ENCODE data around the gene ZNF23. TPM values are rescaled to one million over a fixed set of nuclear protein-coding genes. Genes with fewer than 3 reads are reported as not detected.

The ZNF23 gene
- total RNA-seq, result 3.9 TPM

DNA sequence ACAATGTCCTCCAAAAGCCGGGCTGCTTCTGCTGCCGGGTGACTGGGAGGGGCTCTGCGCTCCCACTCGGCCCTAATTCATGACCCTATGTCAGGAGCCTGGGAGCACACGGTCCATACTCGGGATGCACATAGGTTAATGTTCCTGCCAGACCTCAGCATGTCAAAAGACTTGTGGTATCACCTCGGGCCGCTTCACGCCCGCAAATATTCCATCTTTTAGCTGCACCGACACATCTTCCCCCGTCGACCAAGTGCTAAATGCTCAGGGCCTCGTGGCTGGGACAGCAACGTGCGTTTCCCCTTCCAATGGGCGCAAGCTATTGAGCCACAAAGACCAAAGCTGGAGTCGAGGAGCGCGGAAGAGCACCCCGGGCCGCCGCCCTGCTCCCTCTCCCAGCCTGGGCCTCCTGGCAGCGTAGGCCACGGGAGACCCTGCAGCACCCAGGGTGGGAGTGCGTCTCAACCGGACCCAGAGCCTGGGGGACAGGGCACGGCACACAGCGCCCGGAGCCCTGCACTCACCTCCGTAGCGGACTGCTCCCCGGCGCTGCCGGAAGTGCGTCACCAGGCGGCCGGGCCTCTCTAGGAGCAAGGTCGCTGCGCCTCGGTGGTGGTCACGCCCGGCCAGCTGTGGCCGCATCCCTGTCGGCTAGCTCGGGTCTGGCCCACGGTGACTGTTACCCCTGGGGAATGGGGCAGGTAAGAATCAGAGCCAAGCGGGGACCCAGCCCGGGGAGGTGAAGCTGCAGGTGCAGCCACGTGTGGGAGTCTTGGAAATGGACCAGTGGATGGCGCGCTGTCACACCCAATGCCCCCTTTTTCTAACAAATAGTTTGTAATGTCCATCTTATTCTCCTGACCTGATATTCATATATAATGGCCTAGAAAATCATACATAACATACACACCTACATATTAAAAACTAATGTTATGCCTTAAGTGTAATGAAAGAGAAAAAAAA lies at the start of gene ZNF23:
Gene ZNF23, minus strand, starts transcription at position 562 of the 963 bp plus-strand sequence. CDS start 5,451 bp downstream, outside the sequence.
- ATAC-seq, result peak; percentile 99

DNA sequence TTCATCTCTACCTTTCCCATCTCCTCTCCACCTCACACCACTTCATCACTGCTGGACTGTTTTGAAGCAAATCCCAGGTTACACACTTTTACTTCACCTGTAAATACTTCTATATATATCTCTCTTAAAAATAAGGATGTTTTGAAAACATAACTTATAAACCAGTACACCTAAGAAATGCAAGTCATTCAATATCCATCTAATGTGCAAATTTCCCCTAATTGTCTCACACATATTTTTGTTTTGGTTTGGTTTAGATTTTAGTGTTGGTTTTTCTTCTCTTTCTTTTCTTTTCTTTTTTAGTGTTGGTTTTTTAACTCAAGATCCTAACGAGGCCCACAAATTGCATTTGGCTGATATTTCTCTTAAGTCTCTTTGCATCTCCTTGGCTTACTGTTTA lies 45.0 kb upstream of the ZNF23 start:
- ATAC-seq, result no peak

DNA sequence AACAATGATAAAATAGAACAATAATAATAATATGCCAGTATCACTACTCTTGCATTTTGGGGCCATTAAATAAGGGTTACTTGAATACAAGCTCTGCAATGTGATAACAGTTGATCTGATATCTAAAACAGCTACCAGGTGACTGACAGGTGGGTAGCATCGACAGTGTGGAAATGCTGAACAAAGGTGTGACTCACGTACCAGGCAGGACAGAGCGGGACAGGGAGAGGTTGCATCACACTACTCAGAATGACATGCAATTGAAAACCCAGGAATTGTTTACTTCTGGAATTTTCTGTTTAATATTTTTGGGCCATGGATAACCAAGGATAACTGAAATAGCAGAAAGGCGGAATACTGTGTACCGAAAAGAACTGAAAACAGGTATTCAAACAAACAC lies 42.9 kb upstream of the ZNF23 start:
- ATAC-seq, result peak; percentile 70

DNA sequence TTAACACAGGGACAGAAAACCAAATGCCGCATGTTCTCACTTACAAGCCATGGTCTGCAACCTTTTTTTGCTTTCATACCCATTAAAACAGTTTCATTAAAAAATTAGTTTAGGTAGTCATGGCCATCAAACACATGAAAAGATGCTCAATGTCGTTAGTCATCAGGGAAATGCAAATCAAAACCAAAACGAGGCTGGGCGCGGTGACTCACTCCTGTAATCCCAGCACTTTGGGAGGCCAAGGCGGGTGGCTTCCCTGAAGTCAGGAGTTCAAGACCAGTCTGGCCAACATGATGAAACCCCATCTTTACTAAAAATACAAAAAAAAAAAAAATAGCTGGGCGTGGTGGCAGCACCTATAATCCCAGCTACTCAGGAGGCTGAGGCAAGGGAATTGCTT lies 42.0 kb upstream of the ZNF23 start:
- peak; percentile 31 for ATAC-seq

DNA sequence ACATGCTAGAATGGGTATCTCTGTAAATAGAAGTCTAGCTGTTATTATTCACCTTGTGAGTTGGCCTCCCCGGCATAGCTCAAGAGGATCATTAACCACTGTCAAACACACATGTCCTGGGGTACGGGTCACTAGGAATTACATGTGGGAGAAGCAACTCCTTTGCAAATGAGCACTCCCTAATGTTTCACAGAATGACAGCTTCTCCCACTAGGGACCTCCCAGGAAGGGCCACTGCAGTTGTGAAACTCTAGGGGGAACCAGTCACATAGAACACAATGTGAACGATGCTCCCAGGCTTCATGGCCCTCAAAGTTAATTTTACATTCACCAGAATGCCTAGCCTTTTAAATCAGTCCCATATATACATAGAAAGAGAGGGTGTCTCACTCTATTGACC lies 39.5 kb upstream of the ZNF23 start:
- no peak for ATAC-seq

DNA sequence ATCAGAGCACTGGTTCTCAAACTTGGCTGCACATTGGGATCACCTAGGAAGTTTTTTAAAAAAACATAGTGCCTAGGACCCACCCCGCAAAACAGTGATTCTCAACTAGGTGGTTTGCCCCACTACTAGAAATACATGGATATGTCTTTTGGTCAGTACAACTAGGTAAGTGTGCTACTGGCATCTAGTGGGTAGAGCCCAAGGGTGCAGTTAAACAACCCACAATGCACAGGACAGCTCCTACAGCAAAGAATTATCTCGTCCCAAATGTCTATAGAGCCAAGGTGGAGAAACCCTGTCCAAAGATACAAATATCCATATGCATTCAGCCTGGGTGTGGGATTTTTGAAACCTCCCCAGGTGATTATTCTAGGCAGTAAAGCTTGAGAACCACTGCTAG lies 38.9 kb upstream of the ZNF23 start:
- no peak for ATAC-seq

DNA sequence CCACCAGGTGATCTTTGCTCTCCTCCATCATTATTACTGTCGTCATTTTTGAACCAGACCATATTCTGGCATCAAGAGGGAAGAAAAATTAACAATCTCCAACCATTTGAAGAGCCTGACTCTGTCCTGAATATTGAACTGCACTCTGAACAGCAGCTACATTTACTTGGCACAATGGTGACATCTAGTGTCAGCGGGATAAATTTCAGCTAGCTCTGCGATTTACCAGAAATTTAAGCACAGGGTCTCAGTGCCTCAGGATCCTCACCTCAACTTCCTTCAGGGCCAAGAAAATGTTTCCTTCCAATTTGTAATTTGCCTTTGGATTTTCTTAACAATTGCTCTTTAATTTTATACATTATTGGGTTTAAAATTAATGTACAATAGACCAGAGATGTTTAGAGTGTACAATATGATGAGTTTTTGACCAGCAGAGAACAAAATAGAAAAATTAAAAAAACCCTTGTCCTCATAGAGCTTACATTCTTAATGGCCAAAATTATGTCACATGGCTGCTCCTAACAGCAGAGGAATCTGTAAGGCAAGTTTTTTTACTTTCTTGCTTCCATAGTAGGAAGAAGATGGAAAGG lies 37.8 kb upstream of the ZNF23 start:
- ATAC-seq, result peak; percentile 68

DNA sequence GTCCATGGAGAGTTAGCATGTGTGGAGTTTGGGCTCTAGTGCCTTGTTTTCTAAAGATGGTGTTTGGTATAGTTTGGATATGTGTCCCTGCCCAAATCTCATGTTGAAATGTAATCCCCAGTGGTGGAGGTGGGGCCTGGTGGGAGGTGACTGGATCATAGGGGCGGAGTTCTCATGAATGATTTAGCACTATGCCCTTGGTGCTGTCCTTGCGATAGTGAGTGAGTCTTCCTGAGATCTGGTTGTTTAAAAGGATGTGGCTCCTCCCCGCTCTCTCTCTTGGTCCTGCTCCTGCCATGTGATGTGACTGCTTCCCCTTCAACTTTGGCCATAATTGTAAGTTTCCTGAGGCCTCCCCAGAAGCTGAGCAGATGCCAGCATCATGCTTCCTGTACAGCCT lies 36.0 kb upstream of the ZNF23 start:
- ATAC-seq, result no peak

DNA sequence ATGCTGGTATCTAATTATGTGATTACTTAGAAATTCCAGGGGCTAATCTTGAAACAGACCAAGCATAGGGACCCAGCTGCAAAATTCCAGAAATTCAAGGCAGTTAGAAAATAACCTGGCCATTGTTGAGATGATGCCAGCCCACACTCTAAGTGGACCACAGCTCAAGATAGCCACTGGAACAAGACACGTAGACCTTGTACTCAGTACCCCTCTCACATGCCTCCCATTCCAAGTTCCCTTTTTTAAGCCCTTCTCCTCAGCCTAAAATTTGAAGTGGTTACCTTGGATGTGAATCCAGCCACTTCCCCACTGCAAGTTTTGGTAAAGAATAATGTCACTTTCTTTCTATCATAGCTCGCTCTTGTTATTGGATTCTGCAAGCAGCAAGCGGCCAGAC lies 31.2 kb upstream of the ZNF23 start:
- no peak for ATAC-seq

DNA sequence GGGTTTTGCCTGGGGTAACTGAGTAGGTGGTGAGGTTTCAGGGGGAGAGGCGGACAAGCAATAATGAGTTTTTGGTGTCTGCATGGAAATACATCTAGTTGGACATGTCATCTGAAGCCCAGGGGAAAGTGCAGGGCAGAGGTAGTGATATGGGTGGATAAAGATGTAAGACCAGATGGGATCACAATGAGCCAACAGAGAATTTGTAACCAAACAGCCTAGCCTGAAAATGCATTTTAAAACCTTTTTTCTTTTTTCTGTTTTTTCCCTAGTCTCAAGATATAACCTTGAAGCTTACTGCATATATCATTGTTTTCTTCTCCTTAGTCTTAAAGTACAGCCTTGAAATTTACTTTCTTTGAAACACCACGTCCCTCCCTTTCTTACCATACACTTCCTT lies 30.7 kb upstream of the ZNF23 start:
- no peak for ATAC-seq

DNA sequence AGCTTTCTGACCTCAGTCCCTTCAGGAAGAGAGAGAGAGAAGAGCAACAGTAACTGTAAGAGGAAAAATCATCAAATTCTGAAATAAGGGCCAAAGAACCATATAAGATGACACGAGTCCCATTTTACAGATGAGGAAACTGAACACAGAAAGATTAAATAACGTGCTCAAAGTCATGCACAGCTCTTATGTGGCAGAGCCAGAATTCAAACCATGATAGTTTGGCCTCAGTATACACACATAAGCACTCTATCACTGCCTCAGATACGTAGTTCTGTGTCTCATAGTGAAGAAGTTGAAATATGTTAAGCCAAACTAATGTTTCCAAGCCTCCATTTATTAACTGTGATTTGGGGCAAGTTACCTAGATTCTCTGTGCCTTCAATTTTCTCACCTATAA lies 29.0 kb upstream of the ZNF23 start:
- no peak for ATAC-seq

DNA sequence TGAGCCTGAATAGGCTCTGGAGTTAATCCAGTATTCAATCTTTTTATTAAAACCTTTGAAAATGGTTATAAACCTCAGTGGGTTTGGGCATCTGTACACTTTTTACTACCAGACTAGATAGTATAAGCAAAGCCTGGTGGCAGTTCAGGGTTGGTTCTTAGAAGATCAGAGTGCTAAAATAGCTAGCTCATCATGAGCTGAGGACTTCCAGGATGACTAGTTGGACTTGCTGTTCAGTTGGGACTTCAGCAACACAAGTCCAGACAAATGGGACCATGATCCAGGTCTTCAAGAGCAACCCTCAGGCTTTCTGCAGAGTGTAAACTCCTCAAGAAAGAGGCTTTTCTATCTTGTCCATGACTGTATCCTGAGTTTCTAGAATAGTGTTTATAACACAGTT lies 28.3 kb upstream of the ZNF23 start:
- no peak for ATAC-seq

DNA sequence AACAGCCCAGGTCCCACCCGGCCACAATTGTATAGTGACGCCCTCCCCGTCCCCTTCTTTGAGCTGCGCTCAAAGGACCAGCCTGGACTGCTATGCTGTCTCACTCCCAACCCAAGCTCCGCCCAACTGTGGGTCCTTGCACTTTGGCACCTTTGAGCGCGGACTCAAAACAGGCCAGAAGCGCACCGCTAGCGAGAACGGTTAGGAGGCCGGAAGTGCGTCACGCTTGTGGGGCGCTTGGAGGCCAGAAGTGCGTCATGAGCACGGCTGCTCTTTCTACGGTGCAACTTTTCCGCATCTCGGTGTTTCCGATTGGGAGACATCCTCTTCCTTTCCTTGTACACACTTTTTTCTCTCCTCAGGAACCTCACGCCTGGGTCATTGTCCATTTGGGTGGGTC lies 27.1 kb upstream of the ZNF23 start, which contains the start of gene ZNF19:
Gene ZNF19, minus strand, starts transcription at position 203 of the 400 bp plus-strand sequence. CDS start 7,210 bp downstream, outside the sequence.
- ATAC-seq, result no peak

DNA sequence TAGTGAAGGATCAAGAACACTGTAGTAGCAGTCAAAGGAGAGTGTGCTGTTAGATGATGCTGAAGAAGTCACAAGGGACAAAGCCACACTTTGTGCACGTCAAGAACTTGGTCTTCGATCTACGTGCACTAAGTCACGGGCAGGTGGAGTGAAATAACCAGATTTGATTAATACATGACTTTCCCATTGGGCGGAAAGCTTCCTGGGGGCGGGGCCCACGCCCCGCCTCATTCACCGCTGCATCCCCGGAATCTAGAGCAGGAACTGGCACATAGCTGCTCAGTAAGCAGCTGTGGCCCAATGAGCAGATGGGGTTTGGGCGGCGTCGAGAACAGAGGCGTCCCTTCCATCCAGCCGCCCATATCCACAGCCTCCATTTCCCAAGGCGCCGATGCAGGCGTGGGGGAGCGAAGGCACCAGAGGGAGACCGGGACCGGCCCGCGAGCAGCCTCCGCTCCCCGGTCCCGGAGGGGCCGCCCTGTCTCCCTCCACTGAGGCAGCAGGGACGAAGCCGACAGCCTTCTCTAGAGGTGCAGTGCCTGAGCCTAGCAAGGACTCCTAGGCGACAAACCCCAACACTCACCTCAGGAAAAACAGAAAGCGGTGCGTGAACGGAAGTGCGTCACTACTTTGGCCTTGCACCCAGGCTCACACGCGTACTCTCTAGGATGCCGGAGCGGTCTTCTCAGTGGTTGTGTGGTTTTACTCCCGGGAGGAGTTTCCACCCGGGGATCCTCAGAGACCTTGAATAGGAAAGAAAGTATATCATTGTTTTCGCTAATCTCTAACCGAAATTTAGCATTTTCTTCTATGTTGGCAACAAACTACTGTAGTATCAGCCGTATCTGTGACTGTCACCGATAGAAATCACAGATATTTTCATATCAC lies 22.2 kb upstream of the ZNF23 start:
- peak; percentile 97 for ATAC-seq

DNA sequence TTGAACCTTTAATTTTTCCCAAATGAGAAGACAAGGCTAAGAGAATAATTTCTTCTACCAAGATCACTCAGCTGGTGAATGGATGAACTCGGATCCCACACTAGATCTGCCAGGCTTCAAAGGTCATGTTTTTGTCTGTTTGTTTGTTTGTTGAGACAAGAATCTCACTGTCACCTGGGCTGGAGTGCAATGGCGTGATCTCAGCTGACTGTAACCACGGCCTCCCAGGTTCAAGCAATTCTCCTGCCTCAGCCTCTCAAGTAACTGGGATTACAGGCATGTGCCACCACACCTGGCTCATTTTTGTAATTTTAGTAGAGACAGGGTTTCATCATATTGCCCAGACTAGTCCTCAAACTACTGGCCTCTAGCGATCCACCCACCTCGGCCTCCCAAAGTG lies 20.5 kb upstream of the ZNF23 start:
- no peak for ATAC-seq

DNA sequence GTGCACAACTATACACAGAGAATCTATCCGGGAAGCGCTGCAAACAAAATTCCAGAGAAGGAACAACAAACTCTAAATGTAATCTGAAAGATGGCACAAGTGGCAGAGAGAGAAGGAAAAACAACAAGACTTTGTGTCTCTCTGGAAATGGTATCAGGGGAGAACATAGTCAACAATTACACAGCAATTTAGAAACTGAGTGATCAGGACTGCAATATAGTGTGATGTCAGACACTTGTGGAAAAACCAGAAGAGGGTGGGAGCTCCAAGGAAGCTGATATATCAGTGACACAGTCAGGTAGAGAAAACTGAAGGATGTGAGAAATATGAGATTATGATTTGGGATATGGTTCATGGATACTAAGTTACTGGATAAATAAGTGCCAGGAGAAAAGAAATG lies 18.9 kb upstream of the ZNF23 start:
- ATAC-seq, result no peak

DNA sequence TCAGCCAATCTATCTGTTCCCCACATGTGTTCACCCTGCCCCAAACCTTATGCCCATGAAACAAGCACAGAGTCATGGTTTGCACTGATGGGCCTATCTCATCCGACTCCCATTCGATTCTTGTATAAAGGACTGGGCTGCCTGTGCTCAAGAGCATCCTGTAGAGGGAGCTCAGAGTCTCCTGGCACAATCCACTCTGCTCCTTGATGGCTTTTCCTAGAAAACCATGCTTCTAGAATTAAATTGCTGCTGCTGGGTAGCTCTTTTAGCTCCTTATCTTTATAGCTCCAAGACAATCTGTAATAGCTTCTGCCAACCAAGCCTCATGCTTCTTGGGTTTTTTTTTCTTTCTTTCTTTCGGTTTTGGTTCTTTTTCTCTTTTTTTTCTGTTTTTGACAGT lies 17.4 kb upstream of the ZNF23 start:
- ATAC-seq, result peak; percentile 19

DNA sequence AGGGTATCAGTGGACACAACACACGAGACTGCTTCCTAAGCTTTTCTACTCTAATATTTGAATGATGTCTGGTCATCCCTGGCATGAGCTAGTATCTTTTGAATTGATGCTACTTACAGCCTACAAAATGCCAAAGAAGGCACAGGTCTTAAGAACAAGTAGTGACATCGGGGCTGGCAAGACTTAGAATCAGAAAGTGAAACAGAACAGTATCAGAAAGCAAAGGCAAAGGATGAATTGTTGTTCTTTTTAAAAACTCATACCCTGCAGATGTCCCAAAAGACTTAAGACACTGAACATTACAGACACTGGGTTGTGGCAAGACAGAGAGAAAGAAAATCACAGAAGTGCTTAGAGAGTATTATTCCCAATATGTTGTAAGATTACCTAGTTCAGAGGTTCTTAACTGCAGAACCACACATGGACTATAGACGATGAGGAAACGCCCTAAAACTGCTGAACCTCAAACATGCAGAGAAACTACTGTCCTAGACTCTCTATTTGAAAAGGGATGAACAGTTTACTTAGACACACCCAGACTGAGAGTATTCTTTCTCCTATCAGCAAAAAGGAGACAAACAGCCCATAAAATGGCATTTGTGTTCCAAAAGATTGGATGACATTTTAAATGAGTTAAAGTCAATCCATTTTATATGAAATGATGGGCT lies 14.5 kb upstream of the ZNF23 start:
- no peak for ATAC-seq

DNA sequence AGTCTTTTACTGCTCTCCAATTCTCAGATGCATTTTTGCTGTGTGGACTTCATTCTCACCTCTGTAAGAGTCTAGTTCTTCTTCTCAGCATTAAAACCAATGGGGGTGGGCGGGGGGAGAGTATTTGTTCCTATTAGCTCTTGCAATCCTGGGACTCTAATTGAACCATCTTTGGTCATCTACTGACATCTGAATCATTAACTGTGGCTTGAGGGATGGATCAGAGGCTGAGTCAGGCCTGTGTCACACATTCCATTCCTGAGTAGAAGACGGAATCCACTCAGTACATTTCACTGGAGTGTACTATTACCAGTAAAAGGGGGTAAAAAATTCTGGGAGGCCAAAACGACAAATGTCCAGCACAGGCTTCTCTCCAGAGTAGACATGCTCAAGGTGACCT lies 12.8 kb upstream of the ZNF23 start:
- ATAC-seq, result peak; percentile 68

DNA sequence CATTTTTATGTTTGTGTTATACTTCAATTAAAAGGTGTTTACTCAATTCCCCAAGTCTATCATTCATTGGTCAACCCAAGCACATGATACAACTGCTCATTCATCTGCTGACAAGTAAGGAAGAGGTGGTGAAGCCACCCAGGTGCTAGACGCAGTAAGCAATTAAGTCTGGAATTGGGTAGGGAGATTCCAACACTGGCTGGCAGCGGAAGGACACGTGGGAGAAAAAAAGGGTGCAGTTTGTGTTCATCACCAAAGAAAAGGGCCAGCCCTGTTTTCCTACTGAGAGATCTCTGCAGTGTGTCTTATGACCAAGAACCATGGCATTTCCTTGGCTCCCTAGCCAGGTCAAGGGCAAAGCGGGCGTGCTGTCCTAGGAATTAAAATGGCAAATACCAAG lies 11.8 kb upstream of the ZNF23 start:
- no peak for ATAC-seq

DNA sequence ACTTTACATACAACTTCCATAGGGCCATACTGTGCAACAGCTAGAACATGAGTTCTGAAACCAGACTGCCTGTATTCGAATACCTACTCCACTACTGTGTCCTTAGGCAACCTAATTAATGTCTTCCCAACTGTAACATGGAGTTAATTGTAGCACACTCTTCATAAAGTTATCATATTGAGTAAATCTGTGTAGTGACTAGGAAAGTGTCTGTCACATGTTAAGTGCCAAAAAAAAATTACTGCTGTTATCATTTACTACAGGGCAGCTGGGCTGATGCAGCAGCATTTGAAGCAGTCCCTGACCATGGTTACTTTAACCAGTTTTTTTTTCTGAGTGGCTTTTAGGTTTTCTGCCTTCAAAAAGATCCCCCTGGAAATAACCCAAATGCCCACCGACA lies 10.9 kb upstream of the ZNF23 start:
- no peak for ATAC-seq

DNA sequence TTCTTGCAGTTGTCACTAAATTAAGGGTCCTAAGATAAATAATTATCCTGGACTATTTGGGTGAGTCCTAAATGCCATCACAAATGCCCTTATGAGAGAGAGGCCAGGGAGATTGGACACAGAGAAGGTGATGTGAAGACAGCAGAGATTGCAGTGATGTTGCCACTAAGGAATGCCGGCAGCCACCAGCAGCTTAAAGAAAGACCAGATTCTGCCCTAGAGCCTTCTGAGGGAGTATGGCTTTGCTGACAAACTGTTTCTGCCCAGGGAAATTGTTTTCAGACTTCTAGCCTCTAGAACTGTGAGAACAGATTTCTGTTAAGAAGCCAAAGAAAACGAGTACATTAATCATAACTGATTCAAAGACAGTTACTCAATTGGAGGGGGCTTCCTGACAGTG lies 10.0 kb upstream of the ZNF23 start:
- ATAC-seq, result no peak

Measured in esophagus mucosa (tissue), 1 donor.